ENCODE results near the gene DHX8. TPM values are rescaled to one million over a fixed set of nuclear protein-coding genes. Genes with fewer than 3 reads are reported as not detected.

Gene DHX8
- total and polyA plus RNA-seq, 2 donors (not counting 3 experiments of a cell fraction or from before 2014, with no cell fraction given): 34.9 to 65.6 TPM

DNA sequence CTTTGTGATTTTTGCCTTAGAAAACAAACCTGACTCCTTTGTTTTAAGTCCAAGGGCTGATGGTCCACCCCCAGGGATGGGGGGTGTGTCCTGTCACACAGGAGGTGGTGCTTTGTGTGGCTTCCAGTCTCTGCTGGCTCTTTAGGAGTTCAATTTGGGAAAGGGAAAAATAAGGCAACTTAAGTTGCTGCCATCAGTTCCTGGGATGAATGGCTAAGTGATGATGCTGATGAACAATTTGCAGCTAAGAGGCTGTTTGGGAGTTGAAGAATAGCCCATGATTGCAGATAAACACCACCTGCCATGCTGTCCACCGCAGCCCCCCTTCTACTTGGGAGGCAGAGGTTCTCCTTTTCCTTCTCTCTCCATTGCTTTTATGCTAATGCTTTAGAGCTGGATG, 44.7 kb upstream of the DHX8 start:
- intact Hi-C loops (cut with micrococcal nuclease) (no loop called here), dilution Hi-C loops (cut with MboI; ENCODE audit: extremely low pct_ligation_motif_present, low sequenced_read_pairs) (no loop called here)
- no peaks in the 10 kb centered on the region for H3K9me3 ChIP-seq (replicated peaks; ENCODE audit: control insufficient read depth, insufficient read depth, low read length)
- FAIRE-seq (no peak), DNase-seq (ENCODE audit: low read depth, low spot score) (no peak)
- no TSS peak for BruUV-seq (replicated peaks)
- peaks cover 0 to 2% of the 10 kb centered on the region in 2 experiments for H3K27me3 ChIP-seq (ENCODE audit: control insufficient read depth in 2 of 2, insufficient read depth in 2 of 2, low read length in 2 of 2)
- H2AFZ ChIP-seq (ENCODE audit: low read depth, low read length): no peak overlapping the region
- no peak overlapping the region for H3K9ac ChIP-seq (replicated peaks; ENCODE audit: extremely low read depth, insufficient read depth, low read length)
- H3K79me2 ChIP-seq (ENCODE audit: control insufficient read depth, insufficient read depth, low read length): no peaks in the 10 kb centered on the region
- ChIA-PET CTCF (interaction anchor here (0.7 to 1.0 kb wide), 2 partner anchors 23 to 27 kb away, joined by 3 read pairs; no protein-coding TSS in a partner anchor), POLR2A (interaction anchor here (0.8 kb wide), 1 partner anchor 228 kb away, joined by 3 read pairs; no protein-coding TSS in a partner anchor)
- H3K4me3 ChIP-seq (replicated peaks in 1 of 3; ENCODE audit: insufficient read depth in 1 of 3, low read depth in 1 of 3, low read length in 3 of 3): no peak overlapping the region
- no peak overlapping the region for H3K4me2 ChIP-seq (ENCODE audit: insufficient read depth, low read length)
- no peaks in the 10 kb centered on the region for H3K36me3 ChIP-seq (ENCODE audit: control insufficient read depth in 2 of 2, extremely low read depth in 1 of 2, insufficient read depth in 2 of 2, low read length in 2 of 2)
- no peaks in the 10 kb centered on the region for H3K4me1 ChIP-seq (ENCODE audit: control insufficient read depth, extremely low read depth, insufficient read depth, low read length)
- no peaks in the 10 kb centered on the region for H4K20me1 ChIP-seq (replicated peaks; ENCODE audit: control insufficient read depth, extremely low read depth, insufficient read depth, low read length)
- no peak overlapping the region for H3K27ac ChIP-seq (ENCODE audit: insufficient read depth, low read depth, low read length)
- TF ChIP-seq, protein P1, sequence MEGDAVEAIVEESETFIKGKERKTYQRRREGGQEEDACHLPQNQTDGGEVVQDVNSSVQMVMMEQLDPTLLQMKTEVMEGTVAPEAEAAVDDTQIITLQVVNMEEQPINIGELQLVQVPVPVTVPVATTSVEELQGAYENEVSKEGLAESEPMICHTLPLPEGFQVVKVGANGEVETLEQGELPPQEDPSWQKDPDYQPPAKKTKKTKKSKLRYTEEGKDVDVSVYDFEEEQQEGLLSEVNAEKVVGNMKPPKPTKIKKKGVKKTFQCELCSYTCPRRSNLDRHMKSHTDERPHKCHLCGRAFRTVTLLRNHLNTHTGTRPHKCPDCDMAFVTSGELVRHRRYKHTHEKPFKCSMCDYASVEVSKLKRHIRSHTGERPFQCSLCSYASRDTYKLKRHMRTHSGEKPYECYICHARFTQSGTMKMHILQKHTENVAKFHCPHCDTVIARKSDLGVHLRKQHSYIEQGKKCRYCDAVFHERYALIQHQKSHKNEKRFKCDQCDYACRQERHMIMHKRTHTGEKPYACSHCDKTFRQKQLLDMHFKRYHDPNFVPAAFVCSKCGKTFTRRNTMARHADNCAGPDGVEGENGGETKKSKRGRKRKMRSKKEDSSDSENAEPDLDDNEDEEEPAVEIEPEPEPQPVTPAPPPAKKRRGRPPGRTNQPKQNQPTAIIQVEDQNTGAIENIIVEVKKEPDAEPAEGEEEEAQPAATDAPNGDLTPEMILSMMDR (IDR thresholded peaks at IDR 0.05; ENCODE audit: extremely low read depth in 1 of 2, insufficient read depth in 1 of 2, low read depth in 1 of 2, low read length in 2 of 2): no peak
- TF ChIP-seq EZH2 (IDR thresholded peaks at IDR 0.05; ENCODE audit: borderline replicate concordance, low read depth, low read length, severe bottlenecking) (no peak), POLR2A (IDR thresholded peaks at IDR 0.05; ENCODE audit: low read depth, low read length) (no peak), MYC (IDR thresholded peaks at IDR 0.05; ENCODE audit: low read depth, low read length) (no peak), GATA2 (IDR thresholded peaks at IDR 0.05; ENCODE audit: insufficient read depth, insufficient read length, low read depth, low read length) (no peak)
- no peaks in the 10 kb centered on the region for H3K9me1 ChIP-seq (replicated peaks; ENCODE audit: control insufficient read depth, extremely low read depth, insufficient read depth, low read length)

DNA sequence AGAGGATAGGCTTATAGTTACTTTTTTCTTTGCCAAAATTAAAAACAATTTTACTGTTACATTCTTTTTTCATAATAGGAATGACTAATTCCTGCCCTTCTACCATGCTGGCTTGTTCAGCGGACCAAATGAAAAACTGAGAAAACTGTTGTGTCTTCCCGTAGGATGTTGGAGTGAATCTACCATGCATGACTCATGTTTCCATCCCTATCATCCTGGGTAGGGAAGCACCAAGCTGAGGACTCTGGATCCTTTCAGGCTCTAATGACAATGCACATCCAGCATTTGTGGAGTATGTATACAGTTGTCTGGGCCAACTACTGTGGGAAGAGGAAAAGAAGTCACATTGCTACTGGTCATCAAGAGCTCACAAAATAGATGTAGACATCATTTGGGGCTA, 41.1 kb upstream of the DHX8 start:
- no TSS peak for BruUV-seq (replicated peaks)
- TF ChIP-seq MYC (IDR thresholded peaks at IDR 0.05; ENCODE audit: low read depth, low read length) (no peak), JUN (IDR thresholded peaks at IDR 0.05; ENCODE audit: borderline replicate concordance, insufficient read depth, insufficient read length, low read depth) (no peak), POLR2A (IDR thresholded peaks at IDR 0.05; ENCODE audit: low read depth, low read length) (no peak), GATA2 (IDR thresholded peaks at IDR 0.05; ENCODE audit: insufficient read depth, insufficient read length, low read depth, low read length) (no peak), EZH2 (IDR thresholded peaks at IDR 0.05; ENCODE audit: borderline replicate concordance, low read depth, low read length, severe bottlenecking) (no peak), FOS (IDR thresholded peaks at IDR 0.05; ENCODE audit: borderline replicate concordance, insufficient read depth, low read length) (no peak), POLR2AphosphoS5 (IDR thresholded peaks at IDR 0.05; ENCODE audit: insufficient read depth, low read depth, low read length) (no peak)
- TF ChIP-seq, protein P1 (IDR thresholded peaks at IDR 0.05; ENCODE audit: extremely low read depth in 1 of 2, insufficient read depth in 1 of 2, low read depth in 1 of 2, low read length in 2 of 2): no peak
- TF ChIP-seq, protein P2, sequence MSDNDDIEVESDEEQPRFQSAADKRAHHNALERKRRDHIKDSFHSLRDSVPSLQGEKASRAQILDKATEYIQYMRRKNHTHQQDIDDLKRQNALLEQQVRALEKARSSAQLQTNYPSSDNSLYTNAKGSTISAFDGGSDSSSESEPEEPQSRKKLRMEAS (IDR thresholded peaks at IDR 0.05; ENCODE audit: insufficient read depth, insufficient read length): no peak
- Histone ChIP-seq H3K9ac (replicated peaks; ENCODE audit: extremely low read depth, insufficient read depth, low read length) (no peak overlapping the region), H3K9me3 (replicated peaks; ENCODE audit: control insufficient read depth, insufficient read depth, low read length) (no peaks in the 10 kb centered on the region), H3K27me3 (ENCODE audit: control insufficient read depth in 2 of 2, insufficient read depth in 2 of 2, low read length in 2 of 2) (peaks cover 4 to 6% of the 10 kb centered on the region in 2 experiments), H3K4me1 (ENCODE audit: control insufficient read depth, extremely low read depth, insufficient read depth, low read length) (no peaks in the 10 kb centered on the region), H3K79me2 (ENCODE audit: control insufficient read depth, insufficient read depth, low read length) (no peaks in the 10 kb centered on the region), H3K27ac (ENCODE audit: insufficient read depth, low read depth, low read length) (no peak overlapping the region), H3K4me3 (replicated peaks in 1 of 3; ENCODE audit: insufficient read depth in 1 of 3, low read depth in 1 of 3, low read length in 3 of 3) (no peak overlapping the region), H2AFZ (ENCODE audit: low read depth, low read length) (no peak overlapping the region), H3K4me2 (ENCODE audit: insufficient read depth, low read length) (no peak overlapping the region), H4K20me1 (replicated peaks; ENCODE audit: control insufficient read depth, extremely low read depth, insufficient read depth, low read length) (no peaks in the 10 kb centered on the region), H3K9me1 (replicated peaks; ENCODE audit: control insufficient read depth, extremely low read depth, insufficient read depth, low read length) (no peaks in the 10 kb centered on the region), H3K36me3 (ENCODE audit: control insufficient read depth in 2 of 2, extremely low read depth in 1 of 2, insufficient read depth in 2 of 2, low read length in 2 of 2) (no peaks in the 10 kb centered on the region)
- dilution Hi-C loops (cut with MboI; ENCODE audit: extremely low pct_ligation_motif_present, low sequenced_read_pairs) (no loop called here), intact Hi-C loops (cut with micrococcal nuclease) (no loop called here)
- DNase-seq (ENCODE audit: low read depth, low spot score) (no peak), FAIRE-seq (no peak)
- ChIA-PET POLR2A (interaction anchor here (0.6 to 1.1 kb wide), 2 partner anchors 44 to 499 kb away, joined by 3 read pairs; partner anchors contain the start of gene ARL4D), CTCF (no interaction called here)
